Measurements from ENCODE around the gene FSTL4.

Gene FSTL4

GRCh38 chr5:133235696-133236426, 376.5 kb downstream of the FSTL4 start:
- no peak for TF ChIP-seq CTCF (IDR thresholded peaks at IDR 0.05; ENCODE audit: borderline replicate concordance, extremely low read depth, low read length, poor library complexity, severe bottlenecking)
- no peaks in the 10 kb centered on the region for H3K4me1 ChIP-seq (ENCODE audit: insufficient read depth, low read length)
- H4K20me1 ChIP-seq (ENCODE audit: insufficient read depth, low read length): no peaks in the 10 kb centered on the region
- no peak overlapping the region for H3K9ac ChIP-seq (ENCODE audit: low read depth, low read length)
- no peak for ATAC-seq (ENCODE audit: insufficient read depth, low read depth)
- H3K27ac ChIP-seq (ENCODE audit: low read length): 0 out of 2 replicates have a peak overlapping the region, but pooled peaks have one; percentile 16
- no peaks in the 10 kb centered on the region for H3K79me2 ChIP-seq (ENCODE audit: insufficient read depth, low read length)
- DNase-seq: no peak
- no peak overlapping the region for H2AFZ ChIP-seq (ENCODE audit: low read depth, low read length)
- no peaks in the 10 kb centered on the region for H3K9me3 ChIP-seq (ENCODE audit: insufficient read depth, low read length, severe bottlenecking)
- no peak overlapping the region for H3K4me3 ChIP-seq (ENCODE audit: low read depth in 1 of 2, low read length in 2 of 2)
- no peaks in the 10 kb centered on the region for H3K36me3 ChIP-seq (ENCODE audit: insufficient read depth, low read length)
- H3K4me2 ChIP-seq (ENCODE audit: insufficient read depth, low read length): no peak overlapping the region
- no peaks in the 10 kb centered on the region for H3K27me3 ChIP-seq (ENCODE audit: insufficient read depth, low read length, poor library complexity)

- Histone ChIP-seq H3K27me3 (ENCODE audit: insufficient read depth, low read length, poor library complexity) (no peaks in the 10 kb centered on the region), H2AFZ (ENCODE audit: low read depth, low read length) (no peak overlapping the region), H3K4me1 (ENCODE audit: insufficient read depth, low read length) (no peaks in the 10 kb centered on the region), H3K79me2 (ENCODE audit: insufficient read depth, low read length) (no peaks in the 10 kb centered on the region), H3K9me3 (ENCODE audit: insufficient read depth, low read length, severe bottlenecking) (no peaks in the 10 kb centered on the region), H3K4me2 (ENCODE audit: insufficient read depth, low read length) (no peak overlapping the region), H3K36me3 (ENCODE audit: insufficient read depth, low read length) (no peaks in the 10 kb centered on the region), H3K27ac (ENCODE audit: low read length) (no peak overlapping the region), H4K20me1 (ENCODE audit: insufficient read depth, low read length) (no peaks in the 10 kb centered on the region), H3K9ac (ENCODE audit: low read depth, low read length) (no peak overlapping the region), H3K4me3 (ENCODE audit: low read depth in 1 of 2, low read length in 2 of 2) (no peak overlapping the region)
- TF ChIP-seq CTCF (IDR thresholded peaks at IDR 0.05; ENCODE audit: borderline replicate concordance, extremely low read depth, low read length, poor library complexity, severe bottlenecking): no peak
- TF ChIP-seq EZH2 (IDR thresholded peaks at IDR 0.05; ENCODE audit: borderline replicate concordance, low read depth, low read length, severe bottlenecking): no peak
- ATAC-seq (ENCODE audit: insufficient read depth, low read depth) (no peak), DNase-seq (no peak)
Measured at GRCh38 chr5:133234911-133235310, 377.4 kb downstream of the FSTL4 start.

GRCh38 chr5:133234273-133234672, 378.1 kb downstream of the FSTL4 start:
- ATAC-seq (ENCODE audit: insufficient read depth, low read depth): no peak

More at GRCh38 chr5:133234273-133234672, 378.1 kb downstream of the FSTL4 start:
- no peak overlapping the region for H3K27ac ChIP-seq (ENCODE audit: low read length)
- no peak overlapping the region for H3K4me2 ChIP-seq (ENCODE audit: insufficient read depth, low read length)
- H3K4me1 ChIP-seq (ENCODE audit: insufficient read depth, low read length): no peaks in the 10 kb centered on the region
- TF ChIP-seq CTCF (IDR thresholded peaks at IDR 0.05; ENCODE audit: borderline replicate concordance, extremely low read depth, low read length, poor library complexity, severe bottlenecking): no peak
- no peak for TF ChIP-seq EZH2 (IDR thresholded peaks at IDR 0.05; ENCODE audit: borderline replicate concordance, low read depth, low read length, severe bottlenecking)
- H2AFZ ChIP-seq (ENCODE audit: low read depth, low read length): no peak overlapping the region
- no peaks in the 10 kb centered on the region for H3K27me3 ChIP-seq (ENCODE audit: insufficient read depth, low read length, poor library complexity)
- no peaks in the 10 kb centered on the region for H3K36me3 ChIP-seq (ENCODE audit: insufficient read depth, low read length)
- H3K9ac ChIP-seq (ENCODE audit: low read depth, low read length): no peak overlapping the region
- H3K9me3 ChIP-seq (ENCODE audit: insufficient read depth, low read length, severe bottlenecking): no peaks in the 10 kb centered on the region
- DNase-seq: no peak
- no peak overlapping the region for H3K4me3 ChIP-seq (ENCODE audit: low read depth in 1 of 2, low read length in 2 of 2)
- no peaks in the 10 kb centered on the region for H3K79me2 ChIP-seq (ENCODE audit: insufficient read depth, low read length)
- H4K20me1 ChIP-seq (ENCODE audit: insufficient read depth, low read length): no peaks in the 10 kb centered on the region
